GM12865 (cell line): ENCODE data around the gene ARHGEF7.
"Not testable (repeated sequence)": the region's sequence is repeated elsewhere in the genome, so short reads cannot be mapped to it uniquely, and the experiment has no call there.

ENCODE experiments used
- DNase-seq: peaks from one replicate; pipeline ENCODE4 v3.0.0; 2010; ENCODE audit warnings: low read depth
- H3K4me3 ChIP-seq: 2 replicates; pipeline ENCODE4 v1.5.1; 2011; ENCODE audit warnings: mild to moderate bottlenecking, low read depth, low read length, control low read depth
- TF ChIP-seq, protein P1 (sequence below): IDR thresholded peaks from 2 replicates; pipeline ENCODE4 v1.5.1; 2011; ENCODE audit warnings: low read length, control low read depth, low read depth, inconsistent platforms; ENCODE audit not compliant: insufficient read depth; ENCODE audit errors: missing control alignments

ARHGEF7 gene

DNA sequence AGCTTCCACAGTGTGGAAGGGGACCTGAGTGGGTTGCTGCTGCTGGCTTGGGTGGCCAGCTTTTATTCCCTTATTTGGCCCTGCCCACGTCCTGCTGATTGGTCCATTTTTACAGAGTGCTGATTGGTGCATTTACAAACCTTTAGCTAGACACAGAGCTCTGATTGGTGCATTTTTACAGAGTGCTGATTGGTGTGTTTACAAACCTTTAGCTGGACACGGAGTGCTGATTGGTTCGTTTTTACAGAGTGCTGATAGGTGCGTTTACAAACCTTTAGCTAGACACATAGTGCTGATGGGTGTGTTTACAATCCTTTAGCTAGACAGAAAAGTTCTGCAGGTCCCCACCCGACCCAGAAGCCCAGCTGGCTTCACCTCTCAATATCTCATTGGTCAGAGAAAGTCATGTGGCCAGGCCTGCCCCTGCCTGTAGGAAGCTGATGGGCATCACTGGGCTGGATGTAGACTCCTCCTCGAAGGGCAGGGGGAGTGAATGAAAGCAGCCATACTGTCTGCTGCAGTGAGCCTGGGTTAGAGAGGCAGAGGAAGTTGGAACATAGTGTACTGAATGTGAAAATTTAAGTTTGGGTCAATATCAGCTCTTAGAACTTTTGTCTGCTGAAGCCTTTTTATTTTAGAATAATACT, 83.7 kb downstream of the ARHGEF7 start:
- not testable (repeated sequence) for H3K4me3 ChIP-seq, DNase-seq

DNA sequence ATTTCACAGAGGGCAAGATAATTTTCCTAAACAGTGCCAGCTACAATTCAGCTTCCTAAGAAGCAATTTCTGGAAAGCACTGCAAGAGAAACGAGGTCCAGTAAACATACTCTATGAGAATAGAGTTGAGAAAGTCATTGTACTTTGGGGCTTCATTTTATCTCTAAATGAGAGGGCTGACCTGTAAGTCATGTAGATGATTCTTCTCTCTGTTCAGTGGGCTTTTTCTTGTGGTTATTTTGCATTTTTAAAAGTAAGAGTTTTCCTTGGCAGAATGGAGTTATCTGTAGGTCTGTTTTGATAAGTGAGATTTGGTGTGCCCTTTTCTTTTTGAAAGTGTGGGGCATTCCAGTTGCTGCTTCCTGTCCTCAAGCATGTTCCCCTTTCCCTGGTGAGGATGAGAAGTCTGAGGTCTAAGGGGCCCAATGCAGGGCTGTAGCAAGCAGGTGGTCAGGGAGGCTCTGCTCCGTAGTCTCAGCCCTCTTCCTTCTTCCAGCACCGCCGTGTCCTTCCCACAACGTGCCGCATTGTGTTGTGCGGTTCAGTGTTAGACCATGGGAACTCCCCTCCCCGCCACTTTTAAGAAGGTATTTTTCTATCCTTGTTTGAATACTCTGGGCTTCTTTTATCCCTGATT, 86.3 kb downstream of the ARHGEF7 start:
- H3K4me3 ChIP-seq, result peak overlapping the region; percentile 19; the same call in 1 of the 2 replicates
- peak; percentile 57 for DNase-seq
- TF ChIP-seq, protein P1, sequence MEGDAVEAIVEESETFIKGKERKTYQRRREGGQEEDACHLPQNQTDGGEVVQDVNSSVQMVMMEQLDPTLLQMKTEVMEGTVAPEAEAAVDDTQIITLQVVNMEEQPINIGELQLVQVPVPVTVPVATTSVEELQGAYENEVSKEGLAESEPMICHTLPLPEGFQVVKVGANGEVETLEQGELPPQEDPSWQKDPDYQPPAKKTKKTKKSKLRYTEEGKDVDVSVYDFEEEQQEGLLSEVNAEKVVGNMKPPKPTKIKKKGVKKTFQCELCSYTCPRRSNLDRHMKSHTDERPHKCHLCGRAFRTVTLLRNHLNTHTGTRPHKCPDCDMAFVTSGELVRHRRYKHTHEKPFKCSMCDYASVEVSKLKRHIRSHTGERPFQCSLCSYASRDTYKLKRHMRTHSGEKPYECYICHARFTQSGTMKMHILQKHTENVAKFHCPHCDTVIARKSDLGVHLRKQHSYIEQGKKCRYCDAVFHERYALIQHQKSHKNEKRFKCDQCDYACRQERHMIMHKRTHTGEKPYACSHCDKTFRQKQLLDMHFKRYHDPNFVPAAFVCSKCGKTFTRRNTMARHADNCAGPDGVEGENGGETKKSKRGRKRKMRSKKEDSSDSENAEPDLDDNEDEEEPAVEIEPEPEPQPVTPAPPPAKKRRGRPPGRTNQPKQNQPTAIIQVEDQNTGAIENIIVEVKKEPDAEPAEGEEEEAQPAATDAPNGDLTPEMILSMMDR, result no peak

DNA sequence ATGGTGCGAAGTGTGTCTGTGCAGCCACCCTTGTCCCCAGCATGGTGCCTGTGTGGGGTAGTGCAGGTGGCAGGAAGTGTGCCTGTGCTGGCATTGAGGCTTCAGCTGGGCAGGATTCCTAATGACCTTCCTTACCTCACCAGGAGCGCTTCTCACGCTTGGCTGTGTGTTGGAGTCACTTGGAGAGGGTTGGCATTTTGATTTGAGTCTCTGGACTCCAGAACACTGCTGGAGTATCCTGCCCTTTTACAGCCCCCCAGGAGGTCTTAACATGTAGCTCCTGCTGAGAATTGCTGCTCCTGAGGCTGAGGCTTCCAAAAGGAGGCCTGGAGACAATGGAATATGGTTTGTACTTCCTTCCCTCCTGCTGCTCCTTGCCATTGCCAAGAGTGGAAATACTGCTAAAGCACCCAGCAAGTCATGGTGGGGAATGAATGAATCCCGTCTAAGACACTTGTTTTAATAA, 87.1 kb downstream of the ARHGEF7 start:
- no peak for DNase-seq
- TF ChIP-seq, protein P1, result no peak
- H3K4me3 ChIP-seq, result no peak overlapping the region

DNA sequence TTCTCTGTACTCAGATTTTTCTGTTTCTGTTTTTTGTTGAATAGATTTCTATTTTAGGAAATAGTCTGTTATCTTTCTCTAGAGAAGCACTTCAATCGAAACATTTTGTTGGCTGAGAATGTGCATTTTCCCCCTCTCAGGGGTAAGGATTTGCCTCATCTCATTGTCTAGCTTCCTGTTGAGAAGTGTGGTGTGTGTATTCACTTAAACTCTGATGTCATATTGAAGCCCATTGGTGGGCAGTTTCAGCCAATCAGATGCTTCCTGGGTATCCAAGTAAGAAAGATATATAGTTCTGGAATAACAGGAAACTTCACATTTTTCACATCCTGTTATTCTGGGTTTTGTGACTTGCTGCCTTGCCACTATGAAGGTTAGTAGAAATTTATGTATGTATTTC, 87.6 kb downstream of the ARHGEF7 start:
- TF ChIP-seq, protein P1, result no peak
- DNase-seq, result peak; percentile 80
- no peak overlapping the region; the same call in 1 of the 2 replicates for H3K4me3 ChIP-seq

DNA sequence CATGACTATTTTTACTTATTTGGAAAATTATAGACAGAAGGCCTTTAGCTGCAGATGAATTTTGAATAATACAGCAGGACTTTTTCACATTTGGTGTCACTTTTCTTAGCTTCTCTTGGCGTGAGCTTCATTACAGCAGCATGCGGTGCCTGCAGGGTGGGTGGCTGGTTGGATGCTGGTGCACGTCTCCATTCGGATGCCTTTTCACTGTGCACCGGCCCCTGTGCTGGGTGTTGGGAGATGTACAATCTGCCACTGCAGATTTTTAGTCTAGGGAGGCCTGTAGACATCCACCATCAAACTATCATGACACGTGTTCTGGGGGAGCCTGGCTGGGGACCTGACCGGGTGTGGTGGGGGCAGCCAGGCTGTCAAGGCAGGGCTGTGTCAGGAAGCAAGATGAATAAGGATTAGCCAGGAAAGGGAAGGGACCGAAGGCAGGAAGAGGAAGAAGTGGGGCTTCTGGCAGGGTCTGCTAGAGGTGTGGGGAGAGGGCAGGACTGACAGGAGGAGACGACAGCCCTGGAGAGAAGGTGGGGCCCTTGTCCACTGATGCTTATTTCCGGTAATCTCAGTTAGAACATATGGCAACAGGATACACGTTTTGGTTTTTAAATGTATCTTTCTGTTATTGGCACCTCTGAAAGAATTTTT, 88.8 kb downstream of the ARHGEF7 start:
- H3K4me3 ChIP-seq, result no peak overlapping the region
- TF ChIP-seq, protein P1, result no peak
- peak; percentile 39 for DNase-seq

DNA sequence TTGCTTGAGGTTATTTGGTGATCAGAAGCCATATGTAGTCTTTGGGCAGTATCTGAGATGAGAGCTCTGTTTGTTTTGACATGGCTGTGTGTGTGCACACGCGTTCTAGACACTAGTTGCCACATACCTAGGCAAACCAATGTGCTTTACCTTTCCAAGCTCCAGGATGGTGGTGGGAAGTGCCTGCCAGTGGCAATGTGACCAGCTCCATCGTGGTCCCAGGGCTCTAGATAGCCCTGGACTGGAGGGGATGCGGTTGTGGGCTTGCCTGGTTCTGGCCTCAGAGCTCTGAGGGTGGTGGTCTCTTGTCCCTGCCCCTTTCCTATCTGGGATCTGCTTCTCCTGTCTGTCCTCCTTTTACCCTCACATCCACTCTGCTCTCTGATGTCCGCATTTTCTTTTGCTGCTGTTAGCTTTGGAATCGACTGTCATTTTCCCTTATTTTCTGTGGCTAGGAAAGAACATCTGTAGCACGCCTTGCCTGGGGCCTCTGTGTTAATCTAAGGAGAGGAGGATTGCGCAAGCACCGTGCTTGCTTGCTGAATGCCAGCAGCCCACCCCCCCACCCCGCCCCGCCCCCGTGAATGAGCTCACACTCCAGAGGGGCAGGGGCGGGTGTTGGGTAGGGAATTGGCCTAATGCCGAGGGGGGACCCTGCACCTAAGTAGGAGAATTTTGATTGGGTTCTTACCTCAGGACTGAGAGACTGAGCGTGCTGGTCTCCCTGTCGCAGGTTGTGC, 89.5 kb downstream of the ARHGEF7 start:
- no peak for DNase-seq
- H3K4me3 ChIP-seq, result no peak overlapping the region
- TF ChIP-seq, protein P1, result no peak

DNA sequence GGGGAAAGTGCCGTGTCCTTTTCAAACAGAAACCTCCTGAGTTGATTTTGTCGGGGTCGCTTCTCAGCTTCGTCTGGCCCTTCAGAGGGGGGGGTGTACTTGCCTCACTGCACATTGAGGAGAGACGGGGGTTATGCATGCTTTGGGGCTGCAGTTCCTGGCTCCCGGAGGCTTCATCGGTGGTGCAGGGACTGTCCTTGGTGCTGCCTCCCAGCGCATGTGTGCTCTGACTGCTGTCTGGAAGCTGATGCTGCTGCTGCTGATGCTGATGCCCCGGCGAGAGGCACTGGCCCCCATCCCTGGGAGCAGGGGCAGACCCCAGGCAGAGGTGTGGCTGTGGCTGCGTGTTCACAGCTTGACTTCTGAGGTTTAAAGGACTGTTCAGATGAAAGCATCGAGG, 91.0 kb downstream of the ARHGEF7 start:
- no peak overlapping the region for H3K4me3 ChIP-seq
- TF ChIP-seq, protein P1, result no peak
- no peak for DNase-seq
